GM19035 (cell line): ENCODE data around the gene PDE3A.
"Not testable (repeated sequence)": the region's sequence is repeated elsewhere in the genome, so short reads cannot be mapped to it uniquely, and the experiment has no call there.

Source experiments
- ATAC-seq: cut with Tn5 transposase; IDR thresholded peaks from one replicate; pipeline ENCODE4 v1.9.1; 2021; ENCODE audit not compliant: unreplicated experiment

PDE3A gene

DNA sequence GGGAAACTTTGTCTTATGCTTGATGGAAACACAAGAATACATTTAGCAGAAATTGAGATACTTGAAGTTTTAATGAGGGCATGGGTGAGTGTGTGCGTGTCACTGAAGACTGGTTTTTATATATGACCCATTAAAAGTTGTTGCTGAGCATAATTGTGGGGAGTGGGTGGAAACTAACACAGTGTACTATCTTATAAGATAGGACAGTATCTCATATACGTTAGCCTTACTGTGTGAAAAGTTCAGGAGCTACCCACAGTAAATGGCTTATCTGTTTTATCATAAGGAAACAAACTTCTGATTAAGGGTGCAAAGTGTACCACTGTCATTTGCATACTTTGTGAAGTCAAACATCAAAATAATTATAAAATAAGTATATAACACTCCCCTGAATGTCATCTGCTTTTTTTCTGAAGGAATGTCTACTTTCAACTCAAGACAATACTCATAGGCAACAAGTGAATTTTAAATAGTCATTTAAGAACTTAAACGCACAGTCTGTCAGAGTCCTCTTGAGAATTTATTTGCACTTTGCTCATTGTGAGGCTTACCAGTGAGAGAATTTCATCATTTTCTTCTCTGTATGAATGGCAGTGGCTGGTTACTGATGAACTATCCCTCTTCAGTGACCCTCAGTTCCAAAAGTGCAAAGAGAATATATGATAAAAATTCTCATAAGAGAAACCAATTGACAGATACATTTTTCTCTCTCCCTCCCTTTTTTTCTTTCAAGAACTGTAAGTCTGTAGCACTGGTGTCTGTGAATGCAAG is 4.2 kb downstream of the PDE3A start:
- ATAC-seq, result no peak

- no peak for ATAC-seq
Observed at GRCh38 chr12:20374795-20375194, 6.5 kb downstream of the PDE3A start.

DNA sequence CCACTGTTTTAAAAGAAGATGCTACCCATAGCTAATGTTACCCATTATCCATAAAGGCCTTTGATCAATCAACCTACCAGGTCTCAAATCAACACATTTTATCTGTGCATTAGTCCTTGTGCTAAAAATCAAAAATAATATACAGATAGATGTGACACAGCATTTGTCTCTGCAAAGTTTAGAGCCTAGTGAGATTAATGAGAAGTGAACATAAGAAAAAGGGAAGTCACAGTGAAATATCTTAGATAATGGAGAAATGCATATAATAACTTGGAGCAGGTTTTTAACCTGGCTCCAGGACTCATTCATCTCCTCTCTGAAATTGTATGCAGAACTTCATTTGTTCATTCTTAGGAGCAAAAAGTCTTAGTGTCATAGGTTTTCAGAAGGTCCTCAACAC is 7.2 kb downstream of the PDE3A start:
- ATAC-seq, result no peak

GRCh38 chr12:20376984-20377383 is 8.6 kb downstream of the PDE3A start:
- no peak for ATAC-seq

GRCh38 chr12:20377750-20378149 is 9.4 kb downstream of the PDE3A start:
- ATAC-seq, result no peak

- no peak for ATAC-seq
Observed at GRCh38 chr12:20382117-20382516, 13.8 kb downstream of the PDE3A start.

- ATAC-seq, result no peak
Observed at GRCh38 chr12:20383612-20384011, 15.3 kb downstream of the PDE3A start.

GRCh38 chr12:20384836-20385235 is 16.5 kb downstream of the PDE3A start:
- ATAC-seq, result not testable (repeated sequence)

- ATAC-seq, result no peak
Observed at GRCh38 chr12:20390846-20391245, 22.5 kb downstream of the PDE3A start.

DNA sequence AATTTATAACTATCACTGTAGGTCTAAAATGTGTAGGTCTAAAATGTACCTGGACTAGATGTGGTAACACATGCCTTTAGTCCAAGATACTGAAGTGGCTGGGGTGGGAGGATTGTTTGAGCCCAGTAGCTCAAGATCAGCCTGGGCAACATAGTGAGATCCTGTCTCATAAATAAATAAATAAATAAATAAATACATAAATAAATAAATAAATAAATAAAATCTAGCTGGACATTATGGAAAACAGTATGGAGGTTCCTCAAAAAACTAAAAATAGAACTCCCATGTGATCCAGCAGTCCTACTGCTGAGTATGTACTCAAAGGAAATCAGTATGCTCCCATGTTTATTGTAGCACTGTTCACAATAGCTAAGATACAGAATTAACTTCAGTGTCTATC is 24.0 kb downstream of the PDE3A start:
- ATAC-seq, result no peak

- ATAC-seq, result no peak
Observed at GRCh38 chr12:20393707-20394106, 25.4 kb downstream of the PDE3A start.

- ATAC-seq, result no peak
Observed at GRCh38 chr12:20395791-20396550, 27.6 kb downstream of the PDE3A start.

DNA sequence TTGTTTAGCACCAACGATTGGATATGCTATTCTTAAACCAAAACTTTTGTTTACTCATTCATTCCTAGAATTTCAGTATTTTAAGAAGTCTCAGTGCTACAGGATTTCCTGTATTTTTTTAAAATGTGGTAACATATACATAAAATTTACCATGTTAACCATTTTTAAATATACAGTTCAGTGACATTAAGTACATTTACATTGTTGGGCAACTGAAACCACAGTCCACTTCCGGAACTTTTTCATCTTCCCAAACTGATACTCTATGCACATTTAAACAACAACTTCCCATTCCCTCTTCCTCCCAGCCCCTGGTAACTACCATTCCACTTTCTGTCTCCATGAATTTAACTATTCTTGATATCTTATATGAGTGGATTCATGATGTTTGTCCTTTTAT is 30.3 kb downstream of the PDE3A start:
- ATAC-seq, result no peak

DNA sequence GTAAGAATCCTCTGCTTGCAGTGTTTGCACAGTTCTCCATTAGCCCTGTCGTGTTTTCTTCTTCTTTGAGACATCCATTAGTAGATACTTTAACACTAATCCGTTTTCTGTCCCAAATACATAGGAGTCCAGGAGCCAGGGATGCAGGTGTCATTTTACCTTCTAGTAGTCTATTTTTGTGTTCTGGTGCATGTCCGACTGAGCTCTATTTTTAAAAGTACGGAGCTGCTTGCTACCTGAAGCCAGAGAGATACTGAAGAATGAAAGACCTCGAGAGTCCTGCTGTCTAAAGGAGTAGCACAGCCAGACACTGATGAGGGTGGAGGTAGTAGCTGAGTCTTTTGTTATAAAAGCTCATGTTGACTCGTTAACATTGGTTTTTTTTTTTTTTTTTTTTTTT is 31.7 kb downstream of the PDE3A start:
- no peak for ATAC-seq

- ATAC-seq, result no peak
Observed at GRCh38 chr12:20403230-20403629, 34.9 kb downstream of the PDE3A start.

GRCh38 chr12:20404576-20405346 is 36.4 kb downstream of the PDE3A start:
- no peak for ATAC-seq

GRCh38 chr12:20409607-20410377 is 41.5 kb downstream of the PDE3A start:
- ATAC-seq, result no peak

DNA sequence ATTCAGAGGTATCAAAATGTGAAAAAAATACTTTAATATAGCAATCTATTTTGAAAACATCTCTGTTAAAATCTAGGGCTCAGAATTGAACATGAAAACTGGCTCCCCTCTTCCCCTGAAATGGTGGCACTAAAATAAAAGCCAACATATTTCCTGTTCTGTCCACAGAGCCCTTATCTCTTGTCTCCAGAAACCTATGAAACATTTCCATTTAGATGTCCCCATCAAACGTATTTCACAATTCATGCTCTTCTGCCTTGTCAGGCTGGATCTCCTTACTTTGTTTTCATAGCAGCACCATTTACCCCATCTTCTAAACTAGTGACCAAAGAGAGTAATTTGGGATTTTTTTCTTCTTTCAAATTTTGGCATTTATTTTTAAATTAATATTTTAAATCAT is 42.4 kb downstream of the PDE3A start:
- ATAC-seq, result no peak

- no peak for ATAC-seq
Observed at GRCh38 chr12:20411345-20411744, 43.0 kb downstream of the PDE3A start.

DNA sequence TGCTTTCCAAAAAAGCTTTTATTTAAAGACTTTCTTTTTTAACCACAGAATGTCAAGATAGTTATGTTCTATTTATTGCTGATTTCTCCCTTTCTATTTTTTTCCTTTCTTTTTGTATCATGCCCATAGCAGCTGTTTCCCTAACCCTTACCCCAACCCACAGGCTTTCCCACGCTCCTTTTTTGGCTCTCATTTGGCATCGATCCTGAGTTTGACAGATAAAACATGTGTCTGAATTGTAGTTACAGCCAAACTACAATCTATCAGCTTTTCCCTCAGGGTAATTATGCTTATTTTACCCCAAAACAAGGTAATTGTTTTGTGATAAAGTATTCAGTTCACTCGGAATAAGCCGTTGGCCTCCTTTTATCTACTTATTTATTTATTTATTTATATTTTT is 46.7 kb downstream of the PDE3A start:
- ATAC-seq, result no peak

DNA sequence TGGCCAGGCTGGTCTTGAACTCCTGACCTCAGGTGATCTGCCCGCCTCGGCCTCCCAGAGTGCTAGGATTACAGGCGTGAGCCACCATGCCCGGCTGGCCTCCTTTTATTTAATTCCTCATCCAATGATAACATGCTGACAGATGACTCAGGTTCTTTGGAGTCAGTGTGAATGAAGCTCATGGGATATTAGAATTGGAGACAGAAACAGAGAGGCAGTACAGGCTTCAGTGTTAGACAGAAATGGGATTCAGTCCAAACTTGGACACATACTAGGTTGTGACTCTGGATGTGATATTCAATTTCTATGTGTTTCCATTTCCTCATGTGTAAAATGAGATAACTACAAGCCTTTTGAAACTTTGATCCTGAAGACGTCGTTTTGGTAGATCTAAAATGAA is 47.3 kb downstream of the PDE3A start:
- no peak for ATAC-seq
